Measurements from ENCODE around the gene PTPN9.

DNA sequence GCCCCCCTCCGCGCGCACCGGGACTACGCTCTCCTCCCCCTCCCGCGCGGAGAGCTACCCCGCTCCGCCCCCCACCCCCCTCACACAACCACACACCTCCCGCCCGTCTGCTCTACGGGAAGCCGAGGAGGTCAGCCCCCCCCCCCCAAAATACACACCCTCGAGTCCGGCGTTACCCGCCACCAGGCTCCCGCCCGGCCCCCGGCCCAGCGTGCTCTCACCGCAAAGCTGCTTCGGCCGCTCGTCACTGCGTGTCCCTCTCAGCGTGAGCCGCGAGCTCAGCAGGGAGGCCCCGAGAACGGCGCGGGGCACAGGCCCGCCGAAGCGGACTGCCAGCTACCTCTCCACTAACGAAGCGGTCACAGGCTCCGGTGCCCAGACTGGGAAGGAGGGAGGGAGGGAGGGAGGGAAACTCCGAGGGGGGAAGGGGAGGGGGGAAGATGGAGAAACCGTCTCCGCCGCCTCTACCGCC is 127.9 kb downstream of the PTPN9 start:
- no peak for TF ChIP-seq ZFP30 (CRISPR knock-in tag; IDR thresholded peaks at IDR 0.05)
- no peak for TF ChIP-seq ESRRG (CRISPR knock-in tag; IDR thresholded peaks at IDR 0.05)
- no peak for TF ChIP-seq ZNF8 (CRISPR knock-in tag; IDR thresholded peaks at IDR 0.05)
- TF ChIP-seq ISL1 (CRISPR knock-in tag; IDR thresholded peaks at IDR 0.05): no peak
- no peak for TF ChIP-seq ZFP3 (CRISPR knock-in tag; IDR thresholded peaks at IDR 0.05)
- TF ChIP-seq, protein P1, sequence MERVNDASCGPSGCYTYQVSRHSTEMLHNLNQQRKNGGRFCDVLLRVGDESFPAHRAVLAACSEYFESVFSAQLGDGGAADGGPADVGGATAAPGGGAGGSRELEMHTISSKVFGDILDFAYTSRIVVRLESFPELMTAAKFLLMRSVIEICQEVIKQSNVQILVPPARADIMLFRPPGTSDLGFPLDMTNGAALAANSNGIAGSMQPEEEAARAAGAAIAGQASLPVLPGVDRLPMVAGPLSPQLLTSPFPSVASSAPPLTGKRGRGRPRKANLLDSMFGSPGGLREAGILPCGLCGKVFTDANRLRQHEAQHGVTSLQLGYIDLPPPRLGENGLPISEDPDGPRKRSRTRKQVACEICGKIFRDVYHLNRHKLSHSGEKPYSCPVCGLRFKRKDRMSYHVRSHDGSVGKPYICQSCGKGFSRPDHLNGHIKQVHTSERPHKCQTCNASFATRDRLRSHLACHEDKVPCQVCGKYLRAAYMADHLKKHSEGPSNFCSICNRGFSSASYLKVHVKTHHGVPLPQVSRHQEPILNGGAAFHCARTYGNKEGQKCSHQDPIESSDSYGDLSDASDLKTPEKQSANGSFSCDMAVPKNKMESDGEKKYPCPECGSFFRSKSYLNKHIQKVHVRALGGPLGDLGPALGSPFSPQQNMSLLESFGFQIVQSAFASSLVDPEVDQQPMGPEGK (CRISPR knock-in tag; IDR thresholded peaks at IDR 0.05; ENCODE audit: borderline replicate concordance): no peak
- TF ChIP-seq, protein P2, sequence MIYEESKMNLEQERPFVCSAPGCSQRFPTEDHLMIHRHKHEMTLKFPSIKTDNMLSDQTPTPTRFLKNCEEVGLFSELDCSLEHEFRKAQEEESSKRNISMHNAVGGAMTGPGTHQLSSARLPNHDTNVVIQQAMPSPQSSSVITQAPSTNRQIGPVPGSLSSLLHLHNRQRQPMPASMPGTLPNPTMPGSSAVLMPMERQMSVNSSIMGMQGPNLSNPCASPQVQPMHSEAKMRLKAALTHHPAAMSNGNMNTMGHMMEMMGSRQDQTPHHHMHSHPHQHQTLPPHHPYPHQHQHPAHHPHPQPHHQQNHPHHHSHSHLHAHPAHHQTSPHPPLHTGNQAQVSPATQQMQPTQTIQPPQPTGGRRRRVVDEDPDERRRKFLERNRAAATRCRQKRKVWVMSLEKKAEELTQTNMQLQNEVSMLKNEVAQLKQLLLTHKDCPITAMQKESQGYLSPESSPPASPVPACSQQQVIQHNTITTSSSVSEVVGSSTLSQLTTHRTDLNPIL (CRISPR knock-in tag; IDR thresholded peaks at IDR 0.05; ENCODE audit: low read depth): no peak
- no peak for TF ChIP-seq ZNF565 (CRISPR knock-in tag; conservative IDR thresholded peaks at IDR 0.05; ENCODE audit: low read depth)
- TF ChIP-seq, protein P3, sequence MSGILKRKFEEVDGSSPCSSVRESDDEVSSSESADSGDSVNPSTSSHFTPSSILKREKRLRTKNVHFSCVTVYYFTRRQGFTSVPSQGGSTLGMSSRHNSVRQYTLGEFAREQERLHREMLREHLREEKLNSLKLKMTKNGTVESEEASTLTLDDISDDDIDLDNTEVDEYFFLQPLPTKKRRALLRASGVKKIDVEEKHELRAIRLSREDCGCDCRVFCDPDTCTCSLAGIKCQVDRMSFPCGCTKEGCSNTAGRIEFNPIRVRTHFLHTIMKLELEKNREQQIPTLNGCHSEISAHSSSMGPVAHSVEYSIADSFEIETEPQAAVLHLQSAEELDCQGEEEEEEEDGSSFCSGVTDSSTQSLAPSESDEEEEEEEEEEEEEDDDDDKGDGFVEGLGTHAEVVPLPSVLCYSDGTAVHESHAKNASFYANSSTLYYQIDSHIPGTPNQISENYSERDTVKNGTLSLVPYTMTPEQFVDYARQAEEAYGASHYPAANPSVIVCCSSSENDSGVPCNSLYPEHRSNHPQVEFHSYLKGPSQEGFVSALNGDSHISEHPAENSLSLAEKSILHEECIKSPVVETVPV (CRISPR knock-in tag; IDR thresholded peaks at IDR 0.05): no peak
- no peak for TF ChIP-seq BACH2 (CRISPR knock-in tag; IDR thresholded peaks at IDR 0.05; ENCODE audit: borderline replicate concordance)
- TF ChIP-seq ZNF70 (CRISPR knock-in tag; IDR thresholded peaks at IDR 0.05): no peak

Data from SK-N-SH treated with all-trans-retinoic acid at 6 μM for 48 hours (cell line).